HL-60 (cell line): ENCODE results near the gene AFTPH.

Experiments used
- DNase-seq, 2 experiments: peaks; one replicate each; pipeline ENCODE4 v3.0.0-alpha.2; 2010 to 2020; ENCODE audit warnings: low read depth in 1 of 2, low spot score in 1 of 2
- H3K27ac ChIP-seq: fragments of 250-450 bp; sonication (Bioruptor Pico); replicated peaks from 2 replicates; pipeline ENCODE4 v1.5.1; 2020; ENCODE audit warnings: mild to moderate bottlenecking, moderate library complexity
- H3K27me3 ChIP-seq: fragments of 250-450 bp; sonication (Bioruptor Pico); 2 replicates; pipeline ENCODE4 v1.5.1; 2021; ENCODE audit warnings: mild to moderate bottlenecking, moderate library complexity; ENCODE audit not compliant: insufficient read depth, poor library complexity, severe bottlenecking
- H3K4me3 ChIP-seq: replicated peaks from 2 replicates; pipeline ENCODE4 v1.5.1; 2011; ENCODE audit warnings: mild to moderate bottlenecking, control low read depth, low read length; ENCODE audit not compliant: insufficient read depth
- GABPA ChIP-seq: IDR thresholded peaks from 2 replicates; pipeline ENCODE4 v1.6.1; 2012; ENCODE audit warnings: low read depth
- POLR2AphosphoS5 ChIP-seq: IDR thresholded peaks from 2 replicates; pipeline ENCODE4 v1.6.1; 2012; ENCODE audit warnings: low read depth
- SPI1 ChIP-seq: IDR thresholded peaks from 2 replicates; pipeline ENCODE4 v1.6.1; 2012; ENCODE audit warnings: low read depth, mild to moderate bottlenecking, borderline replicate concordance
- TF ChIP-seq, protein P1 (sequence below): IDR thresholded peaks from one replicate; pipeline ENCODE4 v1.5.1; 2011; ENCODE audit warnings: low read length, control low read depth, inconsistent platforms; ENCODE audit not compliant: insufficient read depth
- TF ChIP-seq, protein P2 (sequence below): IDR thresholded peaks from 2 replicates; pipeline ENCODE4 v1.6.1; 2012; ENCODE audit warnings: low read depth; ENCODE audit not compliant: insufficient replicate concordance

Gene AFTPH

DNA sequence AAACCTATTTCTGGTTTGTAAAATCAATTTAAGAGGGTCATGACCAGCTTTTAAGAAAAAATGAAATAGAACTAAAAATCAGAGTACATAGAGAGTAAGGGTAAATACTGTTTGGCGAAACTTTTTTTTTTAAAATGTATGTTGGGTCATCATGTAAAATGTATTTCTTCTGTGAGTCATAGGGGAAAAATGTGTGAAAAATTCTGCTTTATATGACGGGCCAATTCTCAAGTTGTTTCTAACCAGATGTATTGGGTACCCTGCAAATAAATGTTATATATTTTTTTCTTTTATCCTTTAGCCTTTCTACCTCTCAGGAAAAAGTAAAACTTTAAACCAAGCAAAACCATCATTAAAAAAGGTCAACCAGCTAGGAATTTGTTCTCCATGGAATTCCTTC is 13.9 kb downstream of the AFTPH start:
- DNase-seq = no peak
- no peak overlapping the region for H3K27ac ChIP-seq
- no peak overlapping the region for H3K4me3 ChIP-seq
- TF ChIP-seq, protein P1, sequence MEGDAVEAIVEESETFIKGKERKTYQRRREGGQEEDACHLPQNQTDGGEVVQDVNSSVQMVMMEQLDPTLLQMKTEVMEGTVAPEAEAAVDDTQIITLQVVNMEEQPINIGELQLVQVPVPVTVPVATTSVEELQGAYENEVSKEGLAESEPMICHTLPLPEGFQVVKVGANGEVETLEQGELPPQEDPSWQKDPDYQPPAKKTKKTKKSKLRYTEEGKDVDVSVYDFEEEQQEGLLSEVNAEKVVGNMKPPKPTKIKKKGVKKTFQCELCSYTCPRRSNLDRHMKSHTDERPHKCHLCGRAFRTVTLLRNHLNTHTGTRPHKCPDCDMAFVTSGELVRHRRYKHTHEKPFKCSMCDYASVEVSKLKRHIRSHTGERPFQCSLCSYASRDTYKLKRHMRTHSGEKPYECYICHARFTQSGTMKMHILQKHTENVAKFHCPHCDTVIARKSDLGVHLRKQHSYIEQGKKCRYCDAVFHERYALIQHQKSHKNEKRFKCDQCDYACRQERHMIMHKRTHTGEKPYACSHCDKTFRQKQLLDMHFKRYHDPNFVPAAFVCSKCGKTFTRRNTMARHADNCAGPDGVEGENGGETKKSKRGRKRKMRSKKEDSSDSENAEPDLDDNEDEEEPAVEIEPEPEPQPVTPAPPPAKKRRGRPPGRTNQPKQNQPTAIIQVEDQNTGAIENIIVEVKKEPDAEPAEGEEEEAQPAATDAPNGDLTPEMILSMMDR = no peak
- TF ChIP-seq, protein P2, sequence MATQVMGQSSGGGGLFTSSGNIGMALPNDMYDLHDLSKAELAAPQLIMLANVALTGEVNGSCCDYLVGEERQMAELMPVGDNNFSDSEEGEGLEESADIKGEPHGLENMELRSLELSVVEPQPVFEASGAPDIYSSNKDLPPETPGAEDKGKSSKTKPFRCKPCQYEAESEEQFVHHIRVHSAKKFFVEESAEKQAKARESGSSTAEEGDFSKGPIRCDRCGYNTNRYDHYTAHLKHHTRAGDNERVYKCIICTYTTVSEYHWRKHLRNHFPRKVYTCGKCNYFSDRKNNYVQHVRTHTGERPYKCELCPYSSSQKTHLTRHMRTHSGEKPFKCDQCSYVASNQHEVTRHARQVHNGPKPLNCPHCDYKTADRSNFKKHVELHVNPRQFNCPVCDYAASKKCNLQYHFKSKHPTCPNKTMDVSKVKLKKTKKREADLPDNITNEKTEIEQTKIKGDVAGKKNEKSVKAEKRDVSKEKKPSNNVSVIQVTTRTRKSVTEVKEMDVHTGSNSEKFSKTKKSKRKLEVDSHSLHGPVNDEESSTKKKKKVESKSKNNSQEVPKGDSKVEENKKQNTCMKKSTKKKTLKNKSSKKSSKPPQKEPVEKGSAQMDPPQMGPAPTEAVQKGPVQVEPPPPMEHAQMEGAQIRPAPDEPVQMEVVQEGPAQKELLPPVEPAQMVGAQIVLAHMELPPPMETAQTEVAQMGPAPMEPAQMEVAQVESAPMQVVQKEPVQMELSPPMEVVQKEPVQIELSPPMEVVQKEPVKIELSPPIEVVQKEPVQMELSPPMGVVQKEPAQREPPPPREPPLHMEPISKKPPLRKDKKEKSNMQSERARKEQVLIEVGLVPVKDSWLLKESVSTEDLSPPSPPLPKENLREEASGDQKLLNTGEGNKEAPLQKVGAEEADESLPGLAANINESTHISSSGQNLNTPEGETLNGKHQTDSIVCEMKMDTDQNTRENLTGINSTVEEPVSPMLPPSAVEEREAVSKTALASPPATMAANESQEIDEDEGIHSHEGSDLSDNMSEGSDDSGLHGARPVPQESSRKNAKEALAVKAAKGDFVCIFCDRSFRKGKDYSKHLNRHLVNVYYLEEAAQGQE = no peak
- TF ChIP-seq SPI1 (no peak), POLR2AphosphoS5 (no peak), GABPA (no peak)
- H3K27me3 ChIP-seq = no peaks in the 10 kb centered on the region

- Histone ChIP-seq H3K27me3 (no peaks in the 10 kb centered on the region), H3K4me3 (no peak overlapping the region), H3K27ac (no peak overlapping the region)
- DNase-seq = no peak
- TF ChIP-seq, protein P1 = no peak
- no peak for TF ChIP-seq SPI1
- TF ChIP-seq, protein P2 = no peak
- no peak for TF ChIP-seq GABPA
- TF ChIP-seq POLR2AphosphoS5 = no peak
These were observed 14.8 kb downstream of the AFTPH start for GRCh38 chr2:64538764-64539433.

DNA sequence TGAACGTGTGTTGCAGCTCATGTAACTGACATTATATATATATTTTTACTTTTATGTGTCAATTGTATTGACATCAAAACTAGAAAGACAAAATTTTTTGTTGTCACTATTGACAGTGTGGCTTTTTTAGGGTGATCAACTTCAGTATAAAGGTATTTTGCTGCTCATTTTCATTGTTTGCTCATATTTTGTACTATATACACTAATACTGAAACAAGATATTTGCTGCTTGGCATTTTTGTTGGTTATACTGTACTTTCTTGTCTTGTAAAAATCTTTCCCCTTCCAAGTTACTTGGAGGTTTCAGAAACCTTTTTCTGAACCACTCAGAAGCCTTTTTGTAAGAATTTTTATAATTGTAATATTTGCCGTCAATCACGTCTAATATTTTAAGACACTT is 16.5 kb downstream of the AFTPH start:
- DNase-seq = no peak
- no peak overlapping the region for H3K27ac ChIP-seq
- TF ChIP-seq SPI1 (no peak), POLR2AphosphoS5 (no peak), GABPA (no peak)
- TF ChIP-seq, protein P2 = no peak
- TF ChIP-seq, protein P1 = no peak
- no peak overlapping the region for H3K4me3 ChIP-seq
- no peaks in the 10 kb centered on the region for H3K27me3 ChIP-seq
